GDM1 (cell line): ENCODE data around the gene MSI2.

Experiments
- DNase-seq: peaks from one replicate; lab custom pipeline; 2025; lab: John Stamatoyannopoulos, UW

Gene MSI2

DNA sequence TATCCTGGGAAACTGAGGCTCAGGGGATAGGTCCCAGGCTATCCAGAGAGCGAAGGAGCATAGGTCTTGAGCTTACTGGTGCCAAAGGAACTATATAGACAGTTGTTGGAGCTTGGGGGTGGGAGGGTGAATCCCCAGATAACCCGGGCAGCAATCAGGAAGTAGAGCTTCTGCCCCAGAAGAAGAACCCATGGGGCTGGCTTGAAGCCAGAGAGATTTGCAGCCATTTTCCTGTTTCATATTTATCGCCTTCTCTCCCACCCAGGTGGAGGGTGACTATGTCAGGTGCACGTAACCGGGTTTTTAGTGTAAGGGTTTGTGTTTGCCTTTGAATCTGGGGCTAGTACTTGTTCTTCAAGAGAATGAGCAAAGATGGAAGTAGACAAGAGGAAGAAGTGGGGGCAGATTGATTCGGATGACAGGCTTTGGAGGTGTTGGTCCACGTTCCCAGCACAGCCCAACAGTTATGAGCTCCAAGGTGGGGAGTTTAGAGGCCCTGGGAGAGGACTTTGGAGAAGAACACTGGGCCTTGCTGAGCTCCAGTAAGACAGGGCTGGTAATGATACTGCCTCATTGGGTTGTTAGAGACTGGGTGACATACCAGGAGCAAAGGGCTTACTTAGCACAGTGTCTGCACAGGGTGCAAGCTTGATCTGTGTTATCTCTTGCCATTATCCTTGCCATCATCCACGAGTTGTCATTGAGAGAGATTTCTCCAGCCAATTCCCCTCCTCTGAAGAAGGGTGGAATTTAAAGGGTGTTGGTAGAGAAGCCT, 343.1 kb downstream of the MSI2 start:
- no peak for DNase-seq

DNA sequence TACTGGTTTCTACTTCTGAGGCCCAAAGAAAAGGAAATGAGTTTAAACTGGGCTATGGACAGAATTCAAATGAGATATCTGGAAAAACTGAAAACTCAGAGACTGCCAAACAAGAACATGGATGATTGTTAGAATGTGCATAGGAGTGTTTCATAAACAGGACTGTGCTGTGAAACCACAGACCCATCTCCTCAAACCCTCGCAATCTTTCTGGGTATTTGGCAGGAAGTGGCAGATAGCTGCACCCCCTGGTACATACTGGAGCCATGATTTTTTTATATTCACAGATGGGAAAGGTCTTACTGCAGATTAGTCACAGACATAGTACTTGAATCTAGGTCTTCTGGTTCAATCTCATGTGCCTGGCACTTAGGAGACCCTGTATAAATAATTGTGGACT, 343.8 kb downstream of the MSI2 start:
- DNase-seq, result no peak

DNA sequence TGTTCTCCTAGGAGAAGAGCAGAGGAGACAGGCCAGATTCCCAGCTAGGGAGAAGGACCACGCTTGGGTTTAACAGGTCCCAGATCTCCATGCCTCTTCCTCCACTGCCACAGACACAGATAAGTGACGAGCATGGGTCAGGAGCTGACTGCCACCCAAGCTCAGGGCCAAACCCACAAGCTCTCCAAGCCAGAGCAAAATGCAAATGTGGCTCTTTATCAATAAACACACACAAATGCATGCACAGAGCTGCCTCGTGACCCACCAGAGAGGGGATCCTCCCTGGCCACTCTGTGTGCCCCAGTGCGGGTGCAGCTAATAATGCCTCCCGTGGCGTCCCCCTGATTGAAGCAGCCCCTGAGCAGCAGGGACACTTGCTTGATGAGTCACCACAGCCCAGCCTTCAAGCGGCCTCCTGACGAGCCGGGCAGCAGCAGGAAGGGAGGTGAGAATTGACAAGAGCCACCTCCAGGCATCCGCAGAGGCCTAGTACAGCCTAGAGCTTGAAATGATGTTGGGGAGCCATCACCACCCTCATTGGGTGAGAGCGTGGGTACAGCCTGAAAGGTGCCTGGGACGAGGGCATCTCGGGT, 344.9 kb downstream of the MSI2 start:
- no peak for DNase-seq

DNA sequence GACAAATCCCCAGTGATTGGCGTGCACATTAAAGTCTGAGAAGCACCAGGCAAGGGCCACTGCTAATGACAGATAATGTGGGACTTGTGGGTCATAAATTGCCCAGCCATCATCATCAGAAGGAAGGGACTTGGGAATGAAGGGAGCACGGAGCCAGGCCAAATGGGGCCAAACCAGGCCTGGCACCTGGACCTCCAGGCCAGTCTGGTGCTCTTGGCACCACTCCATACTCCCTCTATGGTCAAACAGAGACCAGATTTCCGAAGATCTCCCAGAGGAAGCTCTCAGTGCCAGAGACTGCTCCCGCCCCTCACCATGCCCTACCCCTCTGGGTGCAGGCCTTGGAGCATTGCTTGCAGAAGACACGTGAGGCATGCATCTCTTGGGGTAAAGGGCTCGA, 346.6 kb downstream of the MSI2 start:
- no peak for DNase-seq

DNA sequence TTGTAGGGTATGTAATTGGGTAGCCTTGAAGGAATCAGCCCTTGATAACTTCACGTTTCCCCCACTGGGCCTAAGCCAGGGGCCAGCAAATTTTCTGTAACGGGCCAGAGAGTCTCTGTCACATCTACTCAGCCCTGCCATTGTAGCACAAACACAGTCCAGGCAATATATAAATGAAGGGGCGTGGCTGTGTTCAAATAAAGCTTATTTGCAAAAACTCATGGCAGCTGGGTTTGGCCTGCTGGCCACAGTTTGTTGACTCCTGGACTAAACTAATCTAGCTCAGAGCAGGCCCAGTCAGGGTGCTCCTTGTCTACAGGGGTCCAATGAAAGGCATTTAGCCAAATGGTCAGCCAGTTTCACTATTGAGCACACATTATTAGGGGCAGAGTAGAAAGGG, 347.2 kb downstream of the MSI2 start:
- DNase-seq, result no peak

DNA sequence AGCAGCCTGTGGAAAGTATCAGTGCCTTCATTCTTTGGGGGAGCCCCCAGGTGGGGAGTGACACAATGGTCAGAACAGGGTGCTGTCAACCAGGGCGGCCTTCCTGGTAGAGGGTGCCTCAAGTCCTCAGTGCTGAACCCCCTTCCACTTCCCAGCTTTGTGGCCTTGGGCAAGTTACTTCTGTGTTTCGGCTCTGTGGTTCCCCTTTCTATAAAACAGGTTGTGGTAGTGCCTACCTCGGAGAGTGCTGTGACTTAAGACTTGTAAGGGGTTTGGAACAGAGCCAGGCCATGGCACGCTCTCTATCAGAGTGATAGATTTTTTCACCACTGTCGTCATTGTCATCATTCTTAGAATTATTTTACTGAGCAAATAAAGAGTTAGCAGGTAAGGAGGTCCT, 347.7 kb downstream of the MSI2 start:
- peak; percentile 68 for DNase-seq

DNA sequence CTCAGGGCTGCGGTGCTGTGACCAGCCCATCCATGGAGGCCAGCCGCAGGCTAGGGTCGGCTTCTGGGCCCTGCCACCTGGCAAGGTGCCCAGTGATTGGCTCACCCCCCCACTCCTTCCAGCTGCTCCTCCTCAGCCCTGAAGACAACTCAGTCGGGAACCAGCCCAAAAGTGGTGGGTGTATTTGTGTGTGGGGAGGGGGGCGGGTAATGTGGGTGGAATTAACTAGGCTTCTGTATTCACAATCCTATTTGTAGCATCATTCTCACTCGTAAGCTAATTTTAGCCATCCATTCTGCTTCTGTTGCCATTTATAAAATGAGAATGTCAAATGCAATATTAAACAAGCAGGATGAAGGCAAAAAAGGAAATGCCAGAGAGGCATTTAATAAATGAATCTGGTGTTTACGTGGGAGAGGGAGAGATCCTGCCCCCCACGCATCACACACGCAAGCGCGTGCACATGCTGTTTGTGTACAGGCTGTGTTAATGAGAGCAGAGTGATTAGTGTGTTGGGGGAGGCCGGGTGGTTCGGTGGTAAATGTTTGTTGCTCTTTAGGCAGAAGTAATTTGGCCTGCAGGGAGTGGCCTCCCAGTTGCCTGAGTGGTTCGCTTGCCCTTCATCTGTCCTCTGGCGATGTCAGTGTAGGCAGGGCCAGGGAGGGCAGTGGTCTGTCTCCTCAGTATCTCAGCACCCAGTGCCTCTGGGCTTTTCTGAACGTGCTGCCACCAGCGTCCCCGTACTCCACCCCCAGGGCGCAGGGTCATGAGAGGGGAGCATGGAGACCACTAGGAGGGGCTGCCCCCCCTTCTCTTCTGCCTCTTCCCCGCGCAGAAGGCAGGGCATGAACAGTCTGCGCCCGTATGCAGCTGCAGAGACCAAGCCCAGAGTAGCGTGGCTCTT, 348.7 kb downstream of the MSI2 start:
- no peak for DNase-seq

DNA sequence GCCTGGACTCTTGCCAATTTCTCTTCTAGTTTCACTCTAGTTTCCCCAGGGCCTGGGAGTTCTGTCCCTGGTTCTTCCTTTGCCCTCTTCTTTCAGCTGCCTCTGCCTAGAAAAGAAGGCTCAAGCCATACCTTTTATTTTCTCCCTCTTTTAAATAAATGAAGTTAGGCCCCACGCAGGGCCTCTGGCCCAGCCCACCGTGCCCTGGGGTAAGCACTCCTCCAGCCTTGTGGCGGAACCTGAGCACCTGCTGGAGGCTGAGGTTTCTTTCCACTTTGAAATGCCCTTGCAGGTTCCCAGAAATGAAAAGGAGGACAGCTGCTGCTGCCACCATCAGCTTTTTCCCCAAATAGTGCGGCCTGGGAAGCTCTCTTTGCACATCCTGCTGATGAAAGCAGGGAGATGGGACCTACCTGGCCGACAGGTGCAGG, 349.4 kb downstream of the MSI2 start:
- DNase-seq, result no peak

DNA sequence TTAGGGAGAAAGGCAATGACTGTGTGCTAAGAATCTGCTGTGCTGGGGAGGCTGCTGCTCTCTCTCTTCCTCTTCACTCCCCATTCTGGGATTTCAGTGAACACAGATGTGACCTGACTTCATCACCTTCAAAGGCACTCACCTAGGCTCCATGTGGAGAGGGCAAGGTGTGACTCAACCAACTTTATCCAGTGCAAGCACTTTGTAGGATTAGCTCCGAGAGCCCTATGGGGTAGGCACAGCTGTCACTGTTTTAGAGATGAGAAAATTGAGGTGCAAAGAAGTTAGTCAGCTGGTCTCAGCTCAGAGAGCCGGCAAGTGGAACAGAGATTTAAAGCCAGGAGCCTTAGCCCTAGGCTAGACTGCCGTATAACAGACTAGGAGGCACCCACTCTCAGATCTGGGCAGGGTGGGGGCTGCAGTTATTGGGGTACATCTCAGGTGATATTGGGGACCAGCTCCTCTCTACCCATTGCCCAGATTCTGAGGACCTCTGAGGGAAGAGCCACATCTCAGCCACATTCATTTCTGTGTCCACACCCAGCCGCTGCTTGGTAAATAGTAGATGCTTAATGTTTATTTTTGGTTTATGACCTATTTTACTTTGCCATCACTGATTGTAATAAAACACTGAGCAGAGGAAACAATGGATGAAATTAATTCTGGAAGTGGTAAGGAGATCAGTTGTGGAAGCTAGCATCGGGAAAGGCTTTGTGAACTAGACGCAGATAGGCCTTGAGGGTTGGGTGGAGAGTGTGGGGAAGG, 350.0 kb downstream of the MSI2 start:
- no peak for DNase-seq

DNA sequence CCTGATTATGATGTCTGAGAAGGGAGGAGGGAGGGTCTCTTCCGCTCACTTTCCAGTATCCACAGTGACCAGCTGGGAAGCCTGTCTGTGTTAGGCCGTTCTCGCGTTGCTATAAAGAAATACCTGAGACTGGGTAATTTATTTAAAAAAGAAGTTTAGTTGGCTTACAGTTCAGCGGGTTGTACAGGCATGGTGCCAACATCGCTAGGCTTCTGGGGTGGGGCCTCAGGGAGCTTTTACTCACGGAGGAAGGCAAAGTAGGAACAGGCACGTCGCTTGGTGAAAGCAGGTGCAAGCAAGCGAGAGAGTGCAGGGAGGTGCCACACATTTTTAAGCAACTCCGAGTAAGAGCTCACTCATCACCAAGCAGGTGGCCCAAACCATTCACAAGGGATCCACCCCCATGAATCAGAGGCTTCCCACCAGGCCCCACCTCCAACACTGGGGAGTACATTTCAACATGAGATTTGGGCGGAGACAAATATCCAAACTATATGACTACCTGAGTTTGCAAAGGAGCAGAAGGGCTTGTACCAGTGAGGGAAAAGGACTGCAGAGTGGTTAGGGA, 351.3 kb downstream of the MSI2 start:
- DNase-seq, result no peak

DNA sequence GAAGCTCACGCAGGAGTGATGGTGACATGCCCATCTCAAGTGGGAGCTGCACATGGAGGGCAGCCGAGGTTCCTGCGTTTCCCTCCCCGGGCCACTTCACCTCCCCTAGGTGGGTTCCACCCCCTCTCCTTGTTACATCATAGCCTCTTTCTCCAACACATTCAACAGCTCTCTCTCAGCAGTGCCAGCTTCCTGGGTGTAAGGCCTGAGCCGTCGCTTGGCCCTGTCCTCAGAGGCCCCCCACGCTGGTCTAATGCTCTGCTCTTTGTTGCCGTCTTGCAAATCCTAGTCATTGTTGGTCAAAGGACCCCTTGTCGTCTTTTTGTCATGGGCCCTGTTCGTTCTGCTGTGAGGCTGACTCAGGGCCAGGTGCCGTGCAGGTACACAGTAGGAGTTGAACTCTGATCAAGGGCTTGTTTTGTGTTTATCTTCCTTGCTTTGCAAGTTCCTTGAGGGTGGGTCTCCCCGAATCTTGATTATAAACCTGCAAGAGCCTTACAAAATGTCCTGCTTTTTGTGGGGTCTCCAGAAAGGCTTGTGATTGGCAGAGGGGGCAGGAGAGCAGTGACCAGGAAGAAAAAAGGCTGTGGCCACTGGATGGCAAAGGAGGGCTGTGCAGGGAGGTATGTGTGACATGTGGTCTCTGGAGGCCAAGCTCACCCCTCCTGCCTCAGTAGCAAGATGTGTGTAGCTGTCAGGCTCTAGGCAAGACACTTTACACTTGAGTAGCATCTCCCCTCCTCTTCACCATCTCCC, 352.2 kb downstream of the MSI2 start:
- DNase-seq, result no peak

DNA sequence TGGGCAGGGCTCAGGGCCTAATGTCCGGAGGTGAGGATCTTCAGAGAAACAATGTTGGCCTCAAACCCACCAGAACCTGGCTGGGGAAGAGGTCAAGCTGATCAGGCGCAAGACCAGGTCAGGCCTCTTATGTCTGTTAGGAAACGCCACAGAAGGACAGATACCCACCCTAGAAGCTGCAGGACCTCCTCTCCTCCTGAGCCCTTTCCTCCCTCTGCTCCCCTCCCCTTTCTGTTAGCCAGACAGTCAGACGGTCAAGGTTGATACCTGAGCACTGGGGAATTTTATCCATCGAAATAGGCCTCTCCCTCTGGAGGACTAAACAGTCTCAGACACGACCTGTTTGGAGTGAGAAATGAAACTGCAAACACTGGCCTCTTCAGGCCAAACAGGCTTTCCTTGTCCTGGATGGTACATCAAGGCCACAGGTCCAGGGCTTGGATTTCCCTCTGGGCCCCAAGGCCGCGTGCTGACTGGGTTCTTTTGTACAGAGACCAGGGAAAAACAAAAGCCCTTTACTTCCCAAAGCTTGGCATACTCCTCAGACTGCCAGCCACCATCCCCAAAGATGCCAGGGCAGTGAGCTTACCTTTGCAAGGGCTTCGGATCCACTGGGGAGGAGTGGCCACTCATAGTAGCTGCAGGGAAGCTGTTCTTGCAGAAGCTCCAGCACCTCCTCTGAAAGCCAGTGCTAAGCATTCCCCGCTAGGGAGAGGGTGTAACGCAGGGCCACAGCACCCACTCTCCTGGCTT, 353.0 kb downstream of the MSI2 start:
- no peak for DNase-seq

DNA sequence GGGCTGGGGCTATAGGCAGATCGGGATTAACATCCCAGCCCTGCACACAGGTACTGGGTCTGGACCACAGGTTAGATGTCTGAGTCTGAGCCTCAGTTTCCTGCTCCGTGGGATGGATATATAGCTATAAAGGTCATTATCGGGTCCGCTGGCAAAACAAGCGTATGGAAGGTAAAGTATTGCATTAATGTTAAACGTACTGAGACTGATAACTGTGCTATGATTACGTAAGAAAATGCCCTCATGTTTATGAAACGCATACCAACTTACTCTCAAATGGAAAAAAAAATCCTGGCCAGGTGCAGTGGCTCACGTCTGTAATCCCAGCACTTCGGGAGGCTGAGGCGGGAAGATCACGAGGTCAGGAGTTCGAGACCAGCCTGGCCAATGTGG, 353.6 kb downstream of the MSI2 start:
- DNase-seq, result no peak

DNA sequence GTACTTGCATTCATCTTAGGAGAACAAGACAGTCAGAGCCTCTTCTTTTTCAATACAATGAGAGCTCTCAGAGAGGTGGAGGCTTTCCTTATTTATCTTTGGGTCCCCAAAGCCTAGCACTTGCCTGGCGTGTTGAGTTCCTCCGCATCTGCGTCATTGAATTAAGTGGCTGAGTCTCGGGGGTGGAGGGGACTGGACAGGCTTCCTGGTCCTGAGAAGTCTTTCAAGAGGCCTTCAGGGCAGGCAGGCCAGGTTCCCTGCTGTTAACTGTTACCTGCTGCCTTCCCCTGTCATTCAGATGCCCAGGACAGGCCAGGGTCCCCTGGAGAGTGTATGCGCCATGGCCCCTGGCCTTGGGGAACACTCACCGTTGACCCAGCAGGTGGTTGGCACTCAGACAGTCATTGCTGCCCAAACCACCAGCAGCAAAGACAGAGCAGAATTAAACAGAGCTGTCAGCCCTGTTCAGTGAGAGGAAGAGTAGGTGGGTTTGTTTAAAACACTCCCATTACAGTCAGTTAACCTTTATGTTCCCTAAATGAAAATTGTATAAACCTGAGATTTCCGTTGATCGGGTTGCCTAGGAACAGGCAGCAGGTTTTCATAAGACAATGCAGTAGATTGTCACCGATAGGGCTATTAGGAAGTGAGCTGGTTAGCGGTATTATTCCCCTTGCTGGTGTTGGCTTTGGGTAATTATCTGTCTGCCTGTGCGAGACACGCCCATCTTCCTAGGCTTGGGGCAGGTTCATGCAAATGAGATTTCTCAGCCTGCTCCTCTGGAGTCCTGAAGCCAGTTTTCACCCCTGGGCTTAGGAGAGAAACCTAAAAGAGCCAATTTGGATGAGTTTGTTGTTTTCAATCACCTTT, 356.1 kb downstream of the MSI2 start:
- DNase-seq, result no peak

DNA sequence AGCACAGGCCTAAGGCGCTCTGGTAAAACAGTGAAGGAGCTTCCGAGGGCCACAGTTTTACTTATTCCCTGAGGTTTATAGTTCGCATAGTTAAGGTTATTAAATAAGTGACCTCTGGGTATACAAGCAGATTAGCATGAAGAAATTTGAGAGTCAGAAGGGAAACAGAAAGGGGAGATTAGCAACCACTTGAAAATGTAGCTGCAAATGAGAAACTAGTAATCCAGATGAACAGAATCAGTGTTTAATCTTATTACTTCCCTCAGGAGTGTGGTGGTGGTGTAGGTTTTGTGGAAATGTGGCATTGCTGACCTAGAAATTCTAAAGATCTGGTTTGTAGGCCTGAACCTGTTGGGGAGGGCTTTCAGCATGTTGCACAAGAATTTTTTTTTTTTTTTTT, 358.4 kb downstream of the MSI2 start:
- DNase-seq, result no peak

DNA sequence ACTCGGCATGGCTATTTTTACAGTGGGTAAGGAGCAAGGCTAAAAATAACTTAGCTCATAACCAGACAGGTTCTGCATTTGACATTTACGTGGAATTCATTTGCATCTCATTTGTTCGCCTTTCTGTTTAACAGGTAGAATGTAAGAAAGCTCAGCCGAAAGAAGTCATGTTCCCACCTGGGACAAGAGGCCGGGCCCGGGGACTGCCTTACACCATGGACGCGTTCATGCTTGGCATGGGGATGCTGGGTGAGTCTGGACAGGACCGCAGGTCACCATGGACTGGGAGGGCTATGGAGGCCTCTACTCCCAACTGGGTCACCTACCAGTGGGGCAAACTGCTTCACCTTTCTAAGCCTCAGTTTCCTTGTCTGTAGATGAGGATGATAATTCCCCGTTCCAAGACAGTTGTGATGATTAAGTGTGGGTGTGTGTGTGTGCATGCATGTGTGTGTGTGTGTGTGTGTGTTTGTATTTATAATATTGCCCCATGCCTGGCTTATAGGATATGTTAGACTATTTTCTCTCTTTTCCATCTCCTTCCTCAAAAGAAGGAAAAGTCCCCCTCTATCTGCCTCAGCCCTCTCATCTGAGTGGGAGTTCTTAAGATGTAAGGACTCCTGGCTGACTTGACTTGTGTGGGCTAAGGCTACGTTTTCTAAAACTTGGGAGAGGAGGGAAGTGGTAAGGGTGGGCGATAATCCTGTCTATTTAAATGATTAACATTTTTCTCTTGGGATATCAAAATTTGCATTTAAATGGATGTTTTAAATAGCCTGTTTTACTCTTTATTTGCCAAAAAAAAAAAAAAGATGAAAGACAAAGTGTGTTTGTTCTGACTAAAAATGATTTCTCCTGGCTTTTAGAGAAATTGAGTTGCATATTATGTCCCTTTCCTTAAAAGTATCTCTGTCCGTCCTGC, 359.8 kb downstream of the MSI2 start:
- DNase-seq, result no peak

DNA sequence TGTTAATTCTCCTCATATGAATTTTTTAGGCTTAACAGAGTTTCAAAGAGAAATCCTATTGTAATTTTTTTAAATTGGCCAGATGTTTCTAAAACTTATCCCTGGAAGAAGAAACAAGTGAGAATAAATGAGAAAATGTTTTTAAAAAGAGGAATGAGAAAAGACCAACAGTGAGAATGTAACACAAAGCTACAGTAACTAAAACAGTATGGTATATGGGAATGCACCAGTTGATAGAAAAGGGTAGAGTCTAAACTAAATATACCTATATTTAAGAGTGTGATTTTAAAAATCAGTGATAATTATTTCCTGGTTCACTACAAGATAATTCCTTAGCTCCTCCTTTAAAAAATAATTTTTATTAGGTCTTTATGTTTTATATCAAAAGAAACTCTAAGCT, 360.9 kb downstream of the MSI2 start:
- DNase-seq, result no peak
